Suppressor macrophage treated with lipopolysaccharide for 1 hour (primary cell): ENCODE results near the gene GTF2I.
"Not testable (repeated sequence)": the region's sequence is repeated elsewhere in the genome, so short reads cannot be mapped to it uniquely, and the experiment has no call there.

Source experiments
- DNase-seq, 3 donors: peaks; one replicate each; pipeline ENCODE4 v3.0.0-alpha.2; 2020 to 2022

GTF2I gene

DNA sequence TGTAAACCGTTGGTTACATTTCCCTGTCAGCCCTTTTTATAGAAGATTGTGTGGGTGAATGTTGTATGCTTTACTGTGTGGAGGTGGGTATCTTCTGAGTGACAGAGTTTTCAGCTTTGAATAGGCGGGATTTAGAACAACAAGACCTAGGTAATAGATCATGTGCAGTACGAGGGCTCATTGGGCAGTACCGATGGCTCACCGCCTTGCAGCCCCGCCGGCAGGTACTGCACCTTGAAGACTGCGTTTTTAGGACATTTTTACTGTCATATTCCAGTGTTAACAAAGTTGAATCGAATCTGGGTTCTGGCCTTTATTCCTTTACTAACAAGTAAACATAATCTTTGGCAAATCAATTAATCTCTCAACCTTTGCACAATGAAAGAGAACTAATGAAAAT is 60.4 kb downstream of the GTF2I start:
- DNase-seq, result no peak

DNA sequence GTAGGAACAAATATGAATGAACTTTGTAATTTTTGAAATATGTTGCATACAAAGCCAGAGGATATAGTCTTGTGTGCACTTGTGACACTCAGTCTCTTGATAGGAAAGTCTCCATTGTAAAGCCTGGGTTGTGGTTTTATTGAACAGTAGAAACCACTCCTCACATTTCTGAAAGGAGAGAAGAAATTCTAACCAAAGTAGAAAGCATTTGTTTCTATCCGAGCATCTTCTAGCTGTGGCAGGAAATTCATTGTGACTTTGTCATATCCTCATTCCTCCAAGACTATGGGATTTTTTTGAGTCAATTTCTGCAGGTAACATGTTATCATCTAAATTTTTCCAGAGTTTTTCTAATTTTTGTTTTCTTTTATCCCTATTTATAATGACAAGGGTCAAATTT is 60.8 kb downstream of the GTF2I start:
- DNase-seq, result no peak

DNA sequence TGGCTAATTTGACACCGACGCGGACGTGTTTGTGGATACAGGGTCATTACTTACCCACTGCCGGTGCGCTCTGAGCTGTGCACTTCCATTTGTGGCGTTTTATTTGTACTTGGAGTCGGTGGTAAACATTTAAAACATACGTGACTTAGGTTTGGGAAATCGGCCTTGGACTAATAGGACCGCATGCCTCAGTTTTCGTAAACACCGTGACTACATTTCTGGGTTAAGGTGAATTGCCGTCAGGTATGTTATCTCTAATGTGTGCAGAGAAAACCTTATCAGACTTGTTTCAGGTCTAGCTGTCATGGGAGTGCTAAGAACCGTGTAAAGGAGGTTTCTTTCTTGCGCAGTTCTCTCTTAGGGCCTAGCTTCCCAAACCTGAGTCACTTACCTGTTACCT is 64.6 kb downstream of the GTF2I start:
- DNase-seq, result no peak

DNA sequence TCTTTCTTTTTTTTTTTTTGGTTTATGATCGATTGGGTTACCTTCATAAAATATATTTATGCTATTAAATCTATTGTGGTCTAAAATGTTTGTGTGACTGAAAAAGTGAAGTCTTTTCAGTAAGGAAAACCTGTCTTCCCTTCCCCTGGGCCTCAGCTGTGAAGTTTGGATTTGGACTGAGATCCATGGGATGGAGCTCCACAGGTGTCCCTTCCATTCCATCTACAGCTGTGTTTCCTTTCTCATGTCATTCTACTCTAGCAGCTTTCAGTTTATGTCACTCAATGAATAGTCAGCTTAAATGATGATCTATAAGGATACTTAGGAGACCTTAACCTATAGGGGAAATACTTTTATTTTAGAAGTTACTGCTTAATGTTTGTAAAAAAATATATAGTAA is 68.3 kb downstream of the GTF2I start:
- no peak for DNase-seq

DNA sequence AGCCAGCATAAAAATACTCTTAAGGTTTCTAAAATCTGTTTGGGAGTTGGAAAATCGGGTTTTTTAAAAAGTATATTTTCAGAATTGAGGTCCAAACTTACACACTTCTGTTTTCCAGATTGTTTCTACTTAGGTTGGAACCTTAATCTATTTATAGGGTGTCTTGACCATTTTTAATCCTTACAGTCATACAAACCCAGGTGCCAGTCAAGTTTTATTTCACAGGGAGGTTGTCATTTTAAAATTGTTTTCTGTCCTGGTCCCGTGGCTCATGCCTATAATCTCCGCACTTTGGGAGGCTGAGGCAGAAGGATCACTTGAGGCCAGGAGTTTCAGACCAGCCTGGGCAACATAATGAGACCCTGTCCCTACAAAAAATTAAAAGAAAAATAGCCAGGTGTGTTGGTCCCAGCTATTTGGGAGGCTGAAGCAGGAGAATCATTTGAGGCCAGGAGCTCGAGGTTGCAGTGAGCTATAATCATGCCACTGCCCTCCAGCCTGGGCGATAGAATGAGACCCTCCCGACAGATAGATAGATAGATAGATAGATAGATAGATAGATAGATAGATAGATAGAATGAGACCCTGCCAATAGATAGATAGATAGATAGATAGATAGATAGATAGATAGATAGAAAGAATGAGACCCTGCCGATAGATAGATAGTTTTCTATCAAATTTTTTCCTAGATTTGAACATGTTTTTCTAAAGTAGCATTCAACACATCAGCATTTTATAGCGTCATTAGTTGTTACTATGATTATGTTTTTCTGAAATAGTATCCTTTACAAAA is 69.0 kb downstream of the GTF2I start:
- no peak for DNase-seq

DNA sequence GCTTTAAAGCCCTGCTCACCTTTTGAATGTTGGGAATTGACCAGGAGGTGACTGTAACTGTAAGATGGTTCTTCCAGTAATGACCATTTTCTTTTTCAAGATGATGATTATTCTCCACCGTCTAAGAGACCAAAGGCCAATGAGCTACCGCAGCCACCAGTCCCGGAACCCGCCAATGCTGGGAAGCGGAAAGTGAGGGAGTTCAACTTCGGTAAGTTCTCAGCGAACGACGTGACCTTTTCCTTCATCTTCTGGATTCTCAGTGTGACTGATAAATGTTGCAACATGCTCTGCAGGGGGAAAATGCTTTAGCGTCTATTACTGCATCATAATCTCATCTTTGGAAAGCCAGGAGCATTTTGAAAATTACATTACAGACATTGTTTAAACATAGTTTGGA is 71.2 kb downstream of the GTF2I start:
- DNase-seq, result not testable (repeated sequence)

DNA sequence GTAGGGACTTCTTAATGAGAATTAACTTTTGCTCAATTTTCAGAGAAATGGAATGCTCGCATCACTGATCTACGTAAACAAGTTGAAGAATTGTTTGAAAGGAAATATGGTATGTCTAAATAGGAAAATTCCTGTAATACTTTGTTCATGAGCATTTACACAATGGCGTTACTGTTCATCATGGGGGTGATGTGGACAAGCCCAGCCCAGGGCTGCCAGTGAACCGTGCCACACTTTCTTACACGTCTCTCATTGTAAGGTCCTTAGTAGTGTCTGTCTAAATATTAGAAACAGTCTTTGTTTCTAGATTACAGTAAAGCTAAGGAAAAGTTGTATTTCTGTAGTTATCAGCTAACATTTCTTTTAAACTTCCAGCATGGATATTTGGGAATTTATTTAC is 72.7 kb downstream of the GTF2I start:
- not testable (repeated sequence) for DNase-seq

DNA sequence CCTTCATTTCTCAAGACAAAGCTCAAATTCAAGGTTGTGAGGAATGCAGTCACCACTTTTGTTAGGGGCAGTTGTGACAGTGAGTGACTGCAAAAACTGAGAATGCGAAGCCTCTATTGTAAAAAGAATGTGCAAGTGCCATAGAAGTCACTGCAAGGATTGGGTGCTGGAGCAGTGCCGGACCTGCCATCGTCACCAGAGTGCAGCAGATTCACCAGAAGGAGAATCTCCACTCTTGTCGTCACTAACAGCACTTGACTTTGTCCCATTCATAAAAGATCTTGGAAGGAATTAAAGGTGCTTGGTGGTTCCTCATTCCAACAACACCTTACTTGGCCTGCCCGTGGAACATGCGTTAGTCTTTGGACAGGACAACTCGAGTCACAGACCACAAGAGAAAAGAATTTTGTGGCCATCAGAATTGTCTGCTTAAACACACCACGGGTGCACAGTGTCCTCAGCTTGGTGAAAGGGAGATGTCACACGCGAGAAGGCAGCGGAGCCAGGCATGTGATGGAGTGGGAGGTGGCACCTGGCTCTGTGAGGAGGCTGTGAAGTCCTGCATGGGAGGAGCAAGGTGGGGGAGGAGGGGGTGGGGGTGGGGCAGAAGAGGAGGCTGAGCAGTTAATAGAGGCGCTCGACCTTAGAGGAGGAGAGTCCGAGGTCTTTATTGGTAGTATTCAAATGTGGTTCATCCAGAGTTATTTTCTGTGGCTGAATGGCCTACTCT is 82.6 kb downstream of the GTF2I start:
- DNase-seq, result not testable (repeated sequence)

DNA sequence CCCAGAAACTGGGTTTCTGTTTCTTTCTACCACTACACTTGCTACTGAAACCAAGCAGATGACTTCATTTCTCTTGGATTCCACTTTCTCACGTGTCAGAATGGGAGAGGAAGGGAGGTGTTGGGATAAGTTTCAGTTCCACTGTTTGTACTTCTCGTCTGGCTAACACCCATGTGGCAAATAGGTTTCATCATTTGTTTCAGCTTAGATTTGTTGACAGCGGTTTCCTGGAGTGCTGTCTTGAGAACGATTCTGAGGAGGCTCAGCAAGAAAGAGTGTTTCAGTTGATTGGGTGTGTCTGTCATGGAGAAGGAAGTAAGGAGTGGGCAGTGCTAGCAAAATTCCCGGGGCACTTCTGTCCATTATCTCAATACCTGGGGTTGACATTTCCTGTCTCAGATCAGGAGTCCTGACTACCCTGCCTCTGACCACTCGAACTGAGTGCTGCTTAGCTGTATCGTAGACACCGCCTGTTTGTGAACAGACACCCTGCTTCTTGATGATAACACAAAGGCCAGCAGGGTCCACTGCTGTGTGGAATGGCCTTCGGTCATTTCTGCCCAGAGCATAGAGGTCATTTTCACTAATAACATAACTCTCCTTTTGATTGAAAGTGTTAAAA is 86.5 kb downstream of the GTF2I start:
- DNase-seq, result not testable (repeated sequence)

DNA sequence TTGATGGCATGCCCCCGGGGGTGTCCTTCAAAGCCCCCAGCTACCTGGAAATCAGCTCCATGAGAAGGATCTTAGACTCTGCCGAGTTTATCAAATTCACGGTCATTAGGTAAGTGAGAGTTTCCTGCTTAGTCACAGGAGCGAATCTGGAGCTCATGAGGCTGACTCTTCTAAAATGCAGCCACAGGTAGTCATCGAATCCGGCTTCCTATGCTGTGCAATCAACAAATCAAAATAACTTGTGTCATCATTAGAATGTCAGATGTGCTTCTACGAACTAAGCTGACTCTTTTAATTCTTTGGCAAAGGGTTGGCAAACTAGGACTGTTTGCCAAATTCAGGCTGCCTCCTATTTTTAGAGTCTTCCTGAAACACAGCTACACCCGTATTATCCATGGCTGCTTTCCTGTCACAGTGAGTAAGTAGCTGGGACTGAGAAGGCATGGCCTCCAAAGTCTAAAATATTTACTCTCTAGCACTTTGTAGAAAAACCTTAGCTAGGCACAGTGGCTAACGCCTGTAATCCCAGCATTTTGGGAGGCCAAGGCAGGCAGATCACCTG is 96.5 kb downstream of the GTF2I start:
- not testable (repeated sequence) for DNase-seq

DNA sequence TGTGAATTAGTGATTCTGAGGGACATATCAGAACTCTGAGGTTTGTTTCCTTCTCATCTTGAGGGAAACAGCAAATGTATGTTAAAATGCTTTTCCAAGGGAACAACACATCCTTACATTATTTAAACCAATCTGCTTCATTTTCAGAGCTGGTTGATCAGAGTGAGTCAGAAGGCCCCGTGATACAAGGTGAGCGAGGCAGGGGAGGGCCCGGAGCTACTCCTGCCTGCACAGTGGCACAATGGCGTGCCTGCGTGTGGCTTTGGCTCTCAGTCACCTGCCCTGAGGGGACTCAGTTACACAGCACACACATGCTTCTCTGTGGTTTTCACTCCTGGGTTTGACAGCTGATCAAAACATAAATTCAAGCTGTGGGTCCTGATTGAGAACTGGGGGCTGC is 99.2 kb downstream of the GTF2I start:
- not testable (repeated sequence) for DNase-seq

DNA sequence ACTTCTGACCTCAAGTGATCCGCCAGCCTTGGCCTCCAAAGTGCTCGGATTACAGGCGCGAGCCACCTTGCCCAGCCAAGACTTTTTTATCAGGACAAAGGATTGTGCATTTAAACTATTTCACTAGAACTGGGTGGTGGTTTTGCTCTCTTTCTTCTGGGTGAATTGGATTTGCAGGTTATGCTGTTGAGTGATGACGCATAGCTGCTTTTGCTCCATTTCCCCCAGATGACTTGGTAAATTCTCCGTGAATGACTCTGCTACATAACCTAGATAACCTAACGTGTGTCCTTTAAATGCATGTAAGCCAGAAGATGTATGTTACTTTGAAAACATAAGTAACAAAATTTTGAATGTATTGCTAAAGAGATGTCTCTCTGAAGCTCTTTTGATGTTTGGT is 100.8 kb downstream of the GTF2I start:
- not testable (repeated sequence) for DNase-seq

DNA sequence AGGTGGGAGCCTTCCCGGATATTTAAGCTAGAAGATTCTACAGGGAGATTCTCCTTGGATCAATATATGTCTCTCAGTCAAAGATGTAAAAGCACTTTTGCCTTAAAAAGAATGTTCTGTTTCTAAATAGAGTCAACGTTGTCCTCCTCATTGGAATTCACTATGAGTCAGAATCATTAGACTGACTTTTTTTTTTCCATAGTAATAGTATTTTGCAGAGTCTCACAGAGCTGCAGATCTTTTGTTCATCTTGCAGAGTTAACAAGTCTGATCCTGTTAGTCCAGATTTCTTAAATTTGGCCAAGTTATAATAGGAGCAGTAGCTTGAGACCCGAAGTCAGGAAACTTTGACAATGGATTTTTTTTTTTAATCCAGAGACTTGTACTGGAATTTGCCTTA is 101.5 kb downstream of the GTF2I start:
- not testable (repeated sequence) for DNase-seq

DNA sequence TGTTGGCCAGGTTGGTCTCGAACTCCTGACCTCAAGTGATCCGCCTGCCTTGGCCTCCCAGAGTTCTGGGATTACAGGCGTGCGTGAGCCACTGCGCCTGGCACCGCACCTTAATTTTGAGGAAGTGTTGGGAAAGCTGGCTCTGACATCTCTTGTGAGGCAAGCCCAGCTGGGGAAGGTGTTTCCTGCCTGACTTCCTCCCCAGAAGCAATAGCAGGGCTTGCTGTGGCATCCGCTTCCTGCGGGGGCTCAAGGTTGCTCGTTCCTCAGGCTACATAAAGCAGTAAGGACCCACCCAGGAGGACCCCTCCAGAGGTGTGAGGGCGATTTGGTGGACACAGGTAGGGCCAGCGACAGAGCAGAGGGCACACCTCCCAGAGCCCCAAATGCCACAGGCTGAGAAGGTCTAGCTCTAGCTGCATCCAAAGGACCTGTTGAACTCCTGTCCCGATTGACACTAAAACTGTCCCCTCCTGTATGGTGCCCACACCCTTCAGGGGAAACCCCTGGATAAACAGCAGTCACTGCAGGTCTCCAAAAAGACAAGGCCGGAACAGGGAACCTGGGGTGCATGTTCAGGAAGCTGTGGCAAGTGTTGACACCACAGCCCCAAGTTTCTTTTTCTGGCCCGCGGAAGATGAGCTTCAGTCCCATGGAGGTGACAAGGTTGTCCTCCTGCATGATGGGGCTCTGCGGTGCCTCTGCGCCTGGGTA is 107.8 kb downstream of the GTF2I start:
- DNase-seq, result not testable (repeated sequence)

DNA sequence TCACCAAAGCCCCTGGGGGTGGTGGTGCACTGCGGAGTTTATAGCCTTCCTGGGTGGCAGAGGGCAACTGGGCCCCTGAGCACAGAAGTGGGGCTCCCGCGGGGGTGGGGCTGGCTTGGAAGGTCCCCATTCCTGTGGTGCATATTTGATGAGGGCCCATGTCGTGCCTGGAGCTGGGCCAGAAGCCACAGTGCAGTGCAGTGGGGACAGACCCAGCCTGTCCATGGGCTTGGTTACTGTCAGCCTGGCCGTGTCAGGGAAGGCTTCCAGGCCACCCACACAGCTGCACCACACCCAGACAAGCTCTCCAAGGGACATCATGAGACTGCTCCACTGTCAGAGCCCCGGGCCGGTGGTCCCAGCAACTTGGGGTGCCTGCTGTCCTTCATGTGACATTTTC is 109.0 kb downstream of the GTF2I start:
- not testable (repeated sequence) for DNase-seq

DNA sequence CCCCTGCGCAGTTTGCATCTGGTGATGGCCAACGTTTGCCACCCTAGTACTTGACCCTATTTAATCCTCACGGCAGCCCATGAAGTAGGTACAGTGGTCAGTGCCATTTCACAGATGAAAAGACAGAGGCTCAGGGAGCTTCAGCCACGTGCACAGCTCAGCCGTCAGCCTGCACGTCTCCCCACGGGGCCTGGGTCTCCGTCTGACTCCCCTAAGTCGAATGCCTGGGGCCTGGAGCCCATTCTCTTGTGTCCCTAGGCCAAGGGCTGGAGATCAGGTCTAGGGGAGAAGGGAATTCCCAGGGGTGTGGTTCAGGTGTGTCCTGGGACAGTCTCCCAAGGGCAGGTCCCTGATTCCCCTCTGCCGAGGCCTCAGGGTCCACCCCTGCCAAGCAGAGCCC is 109.5 kb downstream of the GTF2I start:
- peak in 1 of 3 donors; percentile 0 for DNase-seq

DNA sequence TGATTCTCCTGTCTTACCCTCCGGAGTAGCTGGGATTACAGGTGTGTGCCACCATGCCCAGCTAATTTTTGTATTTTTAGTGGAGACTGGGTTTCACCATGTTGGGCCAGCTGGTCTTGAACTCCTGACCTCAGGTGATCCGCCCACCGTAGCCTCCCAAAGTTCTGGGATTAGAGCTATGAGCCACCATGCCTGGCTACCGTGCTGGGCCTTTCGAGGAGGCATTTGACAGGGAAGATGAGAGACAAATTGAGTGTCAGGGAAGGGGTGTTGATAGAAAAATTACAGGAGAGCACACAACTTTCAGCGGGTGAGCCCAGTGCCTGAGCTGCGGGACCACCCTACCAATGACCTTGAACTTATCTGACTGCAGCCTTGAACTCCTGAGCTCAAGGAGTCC is 112.5 kb downstream of the GTF2I start:
- DNase-seq, result not testable (repeated sequence)

DNA sequence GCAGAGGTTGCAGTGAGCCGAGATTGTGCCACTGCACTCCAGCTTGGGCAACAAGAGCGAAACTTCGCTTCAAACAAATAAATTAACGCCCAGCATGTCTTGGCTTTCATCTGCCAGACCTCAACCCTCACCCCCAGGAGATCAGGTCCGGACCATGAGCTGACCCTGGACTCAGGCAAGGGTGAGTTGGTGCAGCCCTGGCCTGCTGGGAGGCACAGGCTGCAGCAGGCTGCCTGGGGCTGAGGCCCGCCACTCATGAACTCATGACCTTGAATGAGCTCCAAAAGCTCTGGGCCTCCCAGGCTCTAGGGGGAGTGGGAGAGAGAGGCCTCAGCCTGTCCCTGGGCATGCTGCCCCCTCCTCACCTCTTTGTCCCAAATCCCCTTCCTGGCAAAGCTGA is 114.6 kb downstream of the GTF2I start:
- peak; percentile 10 to 18 (median 13) for DNase-seq

DNA sequence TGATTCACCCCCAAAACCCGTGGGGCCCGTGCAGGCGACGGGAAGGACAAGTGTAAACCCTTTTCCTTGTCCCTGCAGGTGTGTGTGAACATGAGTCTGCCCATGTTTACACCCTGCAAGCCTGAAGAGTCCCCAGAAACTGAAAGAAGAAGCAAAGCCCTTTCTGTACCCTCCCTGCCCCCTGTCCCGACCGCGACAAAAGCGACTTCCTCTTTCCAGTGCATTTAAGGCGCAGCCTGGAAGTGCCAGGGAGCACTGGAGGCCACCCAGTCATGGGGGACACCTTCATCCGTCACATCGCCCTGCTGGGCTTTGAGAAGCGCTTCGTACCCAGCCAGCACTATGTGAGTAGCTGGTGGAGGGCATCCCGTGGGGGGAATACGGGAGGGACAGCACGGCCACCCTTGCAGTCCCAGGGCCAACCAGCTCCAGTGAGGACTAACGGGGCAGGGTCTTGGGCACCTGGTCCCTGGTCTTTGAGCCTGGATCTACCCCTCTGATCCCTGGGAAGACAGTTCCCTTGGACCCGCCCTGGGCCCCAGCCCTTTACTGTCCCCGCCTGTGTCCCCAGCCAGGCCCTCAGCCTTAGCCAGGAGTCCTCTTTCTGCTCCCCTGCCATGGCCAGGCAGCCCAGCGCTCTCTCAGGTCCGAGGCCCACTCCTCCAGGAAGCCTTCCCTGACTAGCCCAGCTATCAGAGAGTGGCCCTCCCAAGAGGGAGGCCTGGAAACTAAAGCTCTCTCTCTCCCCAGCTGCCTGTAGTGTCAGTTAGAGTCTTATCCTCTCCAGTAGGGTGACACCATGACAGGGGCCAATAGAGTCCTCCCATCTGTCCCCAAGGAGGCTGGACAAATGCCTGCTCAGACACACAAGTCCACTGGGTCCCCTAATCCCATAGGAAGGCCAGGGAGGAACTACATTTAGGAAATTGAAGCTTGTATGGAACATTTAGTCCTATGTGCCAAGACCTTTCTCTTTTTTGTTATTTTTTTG is 116.5 kb downstream of the GTF2I start, which contains the start of gene NCF1:
TSS of gene NCF1 (plus strand) at position 252 of the 991 bp plus-strand sequence. CDS start at position 273, 21 bp downstream.
- DNase-seq, result not testable (repeated sequence)

DNA sequence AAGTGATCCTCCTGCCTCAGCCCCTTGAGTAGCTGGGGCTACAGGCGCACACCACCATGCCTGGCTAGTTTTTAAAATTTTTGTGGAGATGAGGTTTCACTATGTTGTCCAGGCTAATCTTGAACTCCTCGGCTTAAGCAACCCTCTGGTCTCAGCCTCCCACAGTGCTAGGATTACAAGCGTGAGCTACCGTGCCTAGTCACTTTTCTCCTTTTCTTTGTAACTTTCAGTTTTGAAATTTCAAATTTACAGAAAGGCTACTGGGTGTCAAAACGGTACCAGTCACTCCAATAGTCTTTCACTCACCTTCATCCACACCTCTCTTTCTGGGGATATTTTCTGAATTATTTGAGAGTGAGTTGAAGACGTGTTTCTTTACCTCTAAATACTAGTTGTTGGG is 117.6 kb downstream of the GTF2I start:
- not testable (repeated sequence) for DNase-seq

DNA sequence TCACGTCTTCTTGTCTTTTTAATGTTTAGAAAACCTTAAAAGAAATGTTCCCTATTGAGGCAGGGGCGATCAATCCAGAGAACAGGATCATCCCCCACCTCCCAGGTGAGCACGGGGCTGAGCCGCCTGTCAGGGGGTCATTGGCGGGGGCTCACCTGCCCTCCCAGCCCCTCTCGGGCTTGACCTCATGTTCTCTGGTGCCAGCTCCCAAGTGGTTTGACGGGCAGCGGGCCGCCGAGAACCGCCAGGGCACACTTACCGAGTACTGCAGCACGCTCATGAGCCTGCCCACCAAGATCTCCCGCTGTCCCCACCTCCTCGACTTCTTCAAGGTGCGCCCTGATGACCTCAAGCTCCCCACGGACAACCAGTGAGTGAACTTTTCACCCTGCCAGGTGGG is 121.5 kb downstream of the GTF2I start:
- DNase-seq, result not testable (repeated sequence)
